ENCODE data around the gene SYNGR2.
"Not testable (repeated sequence)": the region's sequence is repeated elsewhere in the genome, so short reads cannot be mapped to it uniquely, and the experiment has no call there.

SYNGR2 gene

GRCh38 chr17:78144147-78144719 is 24.1 kb upstream of the SYNGR2 start:
- peak; percentile 28 to 68 for DNase-seq

GRCh38 chr17:78144736-78145641 is 23.4 kb upstream of the SYNGR2 start:
- DNase-seq, result no peak

- DNase-seq, result no peak
These were observed 21.9 kb upstream of the SYNGR2 start for GRCh38 chr17:78146471-78146869.

GRCh38 chr17:78146881-78147280 is 21.5 kb upstream of the SYNGR2 start:
- no peak for DNase-seq

- peak in 1 of 2 donors; percentile 72 for DNase-seq
These were observed 20.9 kb upstream of the SYNGR2 start for GRCh38 chr17:78147315-78147998.

GRCh38 chr17:78148286-78149016 is 19.9 kb upstream of the SYNGR2 start:
- DNase-seq, result no peak

GRCh38 chr17:78151514-78152008 is 16.8 kb upstream of the SYNGR2 start:
- DNase-seq, result no peak

- peak in 1 of 2 donors; percentile 74 for DNase-seq
These were observed 13.2 kb upstream of the SYNGR2 start for GRCh38 chr17:78154903-78155811.

- no peak for DNase-seq
These were observed 8.7 kb upstream of the SYNGR2 start for GRCh38 chr17:78159575-78160158.

GRCh38 chr17:78163881-78164747 is 4.3 kb upstream of the SYNGR2 start:
- DNase-seq, result no peak

GRCh38 chr17:78164748-78165607 is 3.4 kb upstream of the SYNGR2 start:
- DNase-seq, result no peak

GRCh38 chr17:78166416-78166815 is 2.0 kb upstream of the SYNGR2 start:
- DNase-seq, result no peak

- peak; percentile 63 to 78 for DNase-seq
These were observed 767 bp downstream of the SYNGR2 start for GRCh38 chr17:78168903-78169793.

GRCh38 chr17:78170692-78171590 is 2.6 kb downstream of the SYNGR2 start:
- no peak for DNase-seq

- DNase-seq, result not testable (repeated sequence)
These were observed 3.3 kb downstream of the SYNGR2 start for GRCh38 chr17:78171591-78172248.

GRCh38 chr17:78172249-78173051 is 4.1 kb downstream of the SYNGR2 start:
- DNase-seq, result peak in 1 of 2 donors; percentile 45
